GM21528 (cell line): Measurements from ENCODE around the gene RAMP2.
"Not testable (repeated sequence)": the region's sequence is repeated elsewhere in the genome, so short reads cannot be mapped to it uniquely, and the experiment has no call there.

Source experiments
- ATAC-seq: cut with Tn5 transposase; IDR thresholded peaks from one replicate; pipeline ENCODE4 v1.9.1; 2021; ENCODE audit warnings: mild to moderate bottlenecking, moderate library complexity; ENCODE audit not compliant: unreplicated experiment, low FRiP score

RAMP2 gene, protein sequence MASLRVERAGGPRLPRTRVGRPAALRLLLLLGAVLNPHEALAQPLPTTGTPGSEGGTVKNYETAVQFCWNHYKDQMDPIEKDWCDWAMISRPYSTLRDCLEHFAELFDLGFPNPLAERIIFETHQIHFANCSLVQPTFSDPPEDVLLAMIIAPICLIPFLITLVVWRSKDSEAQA

DNA sequence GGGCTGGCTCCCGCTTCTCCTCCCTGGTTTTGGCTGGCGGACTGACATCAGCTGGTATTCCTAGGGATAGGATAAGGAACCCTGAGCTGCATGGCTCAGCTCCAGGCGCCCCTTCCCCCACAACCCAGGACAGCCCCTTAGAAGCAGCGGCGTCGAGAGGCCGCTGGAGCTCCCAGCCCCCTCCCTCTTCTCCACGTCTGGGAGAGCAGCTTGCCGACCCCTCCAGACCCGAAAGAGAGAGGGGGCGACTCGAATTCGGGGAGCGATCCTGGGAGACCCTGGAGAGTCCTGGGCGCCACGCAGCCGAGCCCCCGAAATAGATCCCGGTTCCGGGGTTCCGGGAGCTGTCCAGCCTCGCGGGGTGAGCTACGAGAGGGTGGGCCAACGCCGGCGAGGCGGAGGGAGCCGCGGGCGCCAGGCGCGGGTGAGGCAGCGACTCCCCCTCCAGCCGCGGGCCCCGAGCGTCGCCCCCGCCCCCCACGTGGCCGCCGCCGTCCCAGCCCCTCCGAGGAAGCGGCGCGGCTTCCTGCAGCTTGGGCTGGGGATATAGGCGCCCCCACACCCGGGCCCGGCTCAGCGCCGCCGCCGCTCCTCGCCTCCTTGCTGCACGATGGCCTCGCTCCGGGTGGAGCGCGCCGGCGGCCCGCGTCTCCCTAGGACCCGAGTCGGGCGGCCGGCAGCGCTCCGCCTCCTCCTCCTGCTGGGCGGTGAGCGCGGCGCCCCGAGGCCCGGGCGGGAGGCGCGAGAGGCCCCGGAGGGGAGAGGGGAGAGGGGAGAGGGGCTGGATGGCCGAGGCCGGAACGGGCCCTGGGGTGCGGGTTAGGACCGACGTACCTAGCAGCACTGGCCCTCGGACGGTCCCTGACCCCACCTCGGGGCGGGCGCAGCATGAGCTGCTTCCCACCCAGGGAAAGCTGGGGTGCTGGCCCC is at the start of gene RAMP2:
TSS of gene RAMP2 (plus strand) at position 576 of the 930 bp plus-strand sequence. CDS start at position 611, 35 bp downstream.
- no peak for ATAC-seq

DNA sequence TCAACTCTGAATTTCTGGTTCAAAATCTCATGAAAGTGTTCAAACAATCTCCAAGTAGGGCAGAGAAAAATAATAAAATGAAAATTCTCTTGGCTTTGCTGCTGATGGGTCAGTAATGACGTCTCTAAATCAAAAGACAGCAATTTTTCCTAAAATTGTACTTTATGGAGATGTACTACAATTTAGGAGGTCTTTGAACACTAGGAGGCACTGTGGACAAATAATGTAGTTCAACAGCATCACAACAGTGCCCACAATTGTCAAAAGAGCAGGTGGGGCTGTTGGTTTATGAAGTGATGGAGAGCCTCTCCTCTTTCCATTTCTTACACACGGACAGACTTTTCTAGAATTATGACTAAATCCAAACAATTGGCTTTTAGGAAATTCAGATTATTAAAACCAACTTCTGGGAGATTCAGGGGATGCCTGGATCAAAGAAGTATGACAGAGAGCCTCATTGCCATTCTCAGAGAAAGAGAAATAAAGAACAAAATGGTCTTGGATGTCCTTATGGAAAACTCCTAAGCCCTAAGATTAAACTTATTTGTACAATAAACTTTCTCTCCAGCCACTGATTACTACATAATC is 39.9 kb upstream of the RAMP2 start:
- ATAC-seq: no peak

DNA sequence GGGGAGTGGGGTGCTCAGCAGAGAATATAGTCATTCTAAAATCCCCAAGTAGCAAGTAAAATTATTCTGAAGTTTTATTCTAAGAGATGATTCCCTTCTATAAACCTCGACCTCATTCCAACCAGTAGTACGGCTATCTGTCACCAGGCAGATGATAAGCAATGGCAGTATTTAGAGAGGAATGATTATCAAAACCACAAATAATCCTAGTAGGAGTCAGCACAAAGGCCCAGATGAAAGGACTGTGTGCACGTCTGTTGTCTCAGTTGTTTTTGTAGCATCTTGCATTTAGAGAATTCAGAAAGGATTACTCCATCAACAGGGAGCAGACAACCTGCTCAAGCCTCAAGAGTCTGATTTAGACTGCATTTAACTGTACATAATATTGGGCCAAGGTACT is 37.4 kb upstream of the RAMP2 start:
- ATAC-seq: no peak

DNA sequence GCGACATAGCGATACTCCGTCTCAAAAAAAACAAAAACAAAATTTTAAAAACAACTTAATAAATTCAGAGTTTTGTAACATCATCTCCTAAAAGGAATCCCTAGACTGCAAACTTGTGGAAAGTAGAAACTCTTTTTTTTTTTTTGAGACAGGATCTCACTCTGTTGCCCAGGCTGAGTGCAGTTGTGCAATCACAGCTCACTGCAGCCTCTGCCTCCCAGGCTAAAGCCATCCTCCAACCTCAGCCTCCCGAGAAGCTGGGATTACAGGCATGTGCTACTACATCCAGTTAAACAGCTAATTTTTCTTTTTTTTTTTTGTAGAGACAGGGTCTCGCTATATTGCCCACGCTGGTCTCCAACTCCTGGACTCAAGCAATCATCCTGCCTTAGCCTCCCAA is 35.9 kb upstream of the RAMP2 start:
- no peak for ATAC-seq

DNA sequence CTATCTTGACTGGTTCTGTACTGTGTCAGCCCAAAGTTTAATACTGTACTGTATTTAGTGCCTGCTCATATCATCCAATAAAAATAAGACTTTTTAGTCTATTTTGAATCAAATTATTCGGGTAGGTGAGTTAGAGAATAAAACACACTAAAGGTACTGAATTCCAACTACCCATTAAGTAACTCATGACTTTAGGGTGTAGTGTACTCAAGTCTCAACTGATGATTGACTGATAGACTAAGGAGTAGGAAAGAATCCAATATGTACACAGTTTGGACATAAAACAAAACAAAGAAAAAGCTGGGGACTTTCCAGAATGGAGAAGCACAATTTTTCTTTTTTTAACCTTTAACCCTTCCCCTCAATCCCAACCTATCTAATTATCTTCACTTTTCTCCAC is 20.3 kb upstream of the RAMP2 start:
- ATAC-seq: no peak

DNA sequence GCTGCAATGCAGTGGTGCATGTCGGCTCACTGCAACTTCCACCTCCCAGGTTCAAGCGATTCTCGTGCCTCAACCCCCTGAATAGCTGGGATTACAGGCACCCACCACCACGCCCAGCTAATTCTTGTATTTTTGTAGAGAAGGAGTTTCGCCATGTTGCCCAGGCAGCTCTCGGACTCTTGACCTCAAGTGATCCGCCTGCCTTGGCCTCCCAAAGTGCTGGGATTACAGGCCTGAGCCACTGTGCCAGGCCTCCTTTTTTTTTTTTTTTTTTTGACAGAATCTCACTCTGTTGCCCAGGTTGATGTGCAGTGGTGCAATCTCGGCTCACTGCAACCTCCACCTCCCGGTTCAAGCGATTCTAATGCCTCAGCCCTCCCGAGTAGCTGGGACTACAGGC is 18.1 kb upstream of the RAMP2 start:
- not testable (repeated sequence) for ATAC-seq

DNA sequence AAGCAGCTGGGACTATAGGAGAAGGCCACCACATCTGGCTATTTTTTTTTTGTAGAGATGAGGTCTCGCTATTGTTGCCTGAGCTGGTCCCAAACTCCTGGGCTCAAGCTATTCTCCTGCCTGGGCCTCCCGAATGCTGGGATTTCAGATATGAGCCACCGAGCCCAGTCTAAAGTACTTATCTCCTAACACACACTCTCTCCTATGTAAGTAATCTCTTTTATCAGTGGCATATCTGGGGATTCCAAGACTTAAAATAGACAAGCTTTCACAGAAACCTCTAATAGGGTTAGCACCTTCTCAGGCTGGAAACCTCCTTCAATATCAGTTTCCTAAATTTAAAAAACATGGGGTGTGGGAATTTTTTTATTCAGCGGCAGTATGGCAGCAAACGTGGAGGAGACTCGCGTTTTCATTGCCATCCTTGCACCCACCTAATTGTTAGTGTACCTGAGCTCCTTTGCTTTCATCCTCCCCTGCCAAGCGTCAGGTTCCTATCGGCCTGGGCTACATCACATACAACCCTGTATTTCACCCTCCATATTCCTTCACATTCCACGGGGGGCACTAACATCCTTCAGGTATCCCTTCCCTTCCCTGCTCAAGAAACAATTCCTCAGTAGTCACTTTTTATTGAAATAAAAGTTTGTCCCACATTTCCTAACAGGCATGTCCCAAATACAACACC is 17.3 kb upstream of the RAMP2 start:
- ATAC-seq: no peak

DNA sequence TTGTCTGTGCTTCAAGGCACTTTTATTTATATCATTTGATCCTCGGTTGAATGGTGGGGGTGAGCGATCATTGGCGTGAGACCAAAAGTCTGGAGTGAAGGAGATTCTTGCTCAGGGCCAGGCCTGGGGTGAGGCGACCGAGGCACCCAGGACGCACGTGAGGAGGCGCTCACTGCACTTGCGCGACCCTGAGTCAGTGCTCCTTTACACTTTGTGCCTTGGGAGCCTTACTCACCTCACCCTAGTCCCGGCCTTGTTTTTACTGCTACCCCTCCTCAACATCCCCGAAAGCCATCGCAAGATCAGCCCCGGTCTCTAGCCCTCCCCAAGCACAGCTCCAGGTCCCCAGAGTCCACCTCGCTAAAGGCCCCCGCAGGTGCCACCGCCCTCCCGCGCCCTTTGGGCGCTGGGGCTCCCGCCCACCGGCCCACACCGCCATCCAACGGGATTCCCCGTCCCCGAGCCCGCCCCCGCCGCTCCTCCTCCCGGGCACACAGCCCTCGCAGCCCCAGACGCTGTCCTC is 16.7 kb upstream of the RAMP2 start:
- peak; percentile 56 for ATAC-seq

DNA sequence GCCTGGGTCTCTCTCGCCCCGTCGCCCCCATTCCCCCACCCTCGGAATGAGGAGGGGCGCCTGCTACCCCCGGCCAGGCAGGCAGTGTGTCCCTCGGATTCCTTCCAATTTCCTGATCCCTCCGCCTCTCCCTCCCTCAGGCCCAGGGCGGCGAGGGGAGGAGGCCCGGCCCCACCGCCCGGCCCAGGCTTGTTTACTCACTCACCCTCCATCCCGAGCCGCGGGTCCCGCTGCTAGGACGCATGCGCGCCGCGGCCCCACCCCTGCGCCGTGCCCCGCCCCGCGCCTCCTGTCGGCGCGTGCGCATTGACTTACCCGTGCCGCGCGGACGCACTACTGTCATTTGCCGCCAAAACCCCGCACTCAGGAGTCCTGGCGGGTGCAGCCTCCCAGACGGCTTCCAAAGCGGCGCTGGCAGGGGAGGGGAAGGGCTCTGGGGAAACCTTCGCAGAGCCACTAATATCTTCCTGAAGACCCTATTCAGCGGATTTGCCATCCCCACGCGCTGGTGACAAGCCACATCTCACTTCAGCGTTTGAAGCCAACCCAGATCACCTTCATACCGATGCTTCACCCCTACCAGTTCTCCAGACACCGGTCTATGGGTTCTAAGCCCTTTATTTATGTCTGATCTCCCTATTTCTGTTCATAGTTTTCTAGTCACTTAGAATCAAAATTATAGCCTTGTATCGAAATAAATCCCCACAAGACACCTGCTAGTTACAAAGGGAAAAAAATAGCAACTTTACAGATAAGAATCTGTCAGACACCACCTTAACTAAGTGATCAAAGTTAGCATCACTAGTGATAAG is 16.0 kb upstream of the RAMP2 start, which contains the start of gene EZH1:
TSS of gene EZH1 (minus strand) at position 235 of the 812 bp plus-strand sequence. CDS start 16,099 bp downstream, outside the sequence.
- peak; percentile 72 for ATAC-seq

DNA sequence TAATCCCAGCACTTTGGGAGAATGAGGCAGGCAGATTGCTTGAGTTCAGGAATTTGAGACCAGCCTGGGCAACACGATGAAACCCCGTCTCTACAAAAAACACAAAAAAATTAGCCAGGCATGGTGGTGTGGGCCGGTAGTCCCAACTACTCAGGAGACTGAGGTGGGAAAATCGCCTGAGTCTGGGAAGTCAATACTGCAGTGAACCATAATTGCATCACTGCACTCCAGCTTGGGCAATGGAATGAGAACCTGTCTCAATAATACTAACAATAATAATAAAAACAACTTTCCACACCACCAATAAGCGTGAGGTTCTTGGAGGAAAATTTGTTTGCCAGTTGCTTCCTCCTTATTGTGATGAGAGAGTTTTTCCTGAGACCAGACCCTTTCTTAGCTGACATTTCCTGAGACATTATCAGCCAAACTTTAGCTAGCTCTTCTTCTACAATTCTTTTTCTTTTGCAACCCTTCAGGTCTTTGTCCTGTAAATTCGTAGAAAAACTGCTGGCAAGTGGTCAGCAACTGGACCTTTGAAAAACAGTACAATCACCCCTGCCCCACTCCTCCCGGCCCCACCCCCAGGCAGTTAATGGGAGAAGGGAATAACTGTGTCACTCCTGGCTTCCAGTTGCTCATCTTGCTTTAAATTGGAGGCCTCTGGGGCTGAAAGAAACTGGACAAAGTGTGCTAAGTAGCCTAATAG is 12.7 kb upstream of the RAMP2 start:
- no peak for ATAC-seq

DNA sequence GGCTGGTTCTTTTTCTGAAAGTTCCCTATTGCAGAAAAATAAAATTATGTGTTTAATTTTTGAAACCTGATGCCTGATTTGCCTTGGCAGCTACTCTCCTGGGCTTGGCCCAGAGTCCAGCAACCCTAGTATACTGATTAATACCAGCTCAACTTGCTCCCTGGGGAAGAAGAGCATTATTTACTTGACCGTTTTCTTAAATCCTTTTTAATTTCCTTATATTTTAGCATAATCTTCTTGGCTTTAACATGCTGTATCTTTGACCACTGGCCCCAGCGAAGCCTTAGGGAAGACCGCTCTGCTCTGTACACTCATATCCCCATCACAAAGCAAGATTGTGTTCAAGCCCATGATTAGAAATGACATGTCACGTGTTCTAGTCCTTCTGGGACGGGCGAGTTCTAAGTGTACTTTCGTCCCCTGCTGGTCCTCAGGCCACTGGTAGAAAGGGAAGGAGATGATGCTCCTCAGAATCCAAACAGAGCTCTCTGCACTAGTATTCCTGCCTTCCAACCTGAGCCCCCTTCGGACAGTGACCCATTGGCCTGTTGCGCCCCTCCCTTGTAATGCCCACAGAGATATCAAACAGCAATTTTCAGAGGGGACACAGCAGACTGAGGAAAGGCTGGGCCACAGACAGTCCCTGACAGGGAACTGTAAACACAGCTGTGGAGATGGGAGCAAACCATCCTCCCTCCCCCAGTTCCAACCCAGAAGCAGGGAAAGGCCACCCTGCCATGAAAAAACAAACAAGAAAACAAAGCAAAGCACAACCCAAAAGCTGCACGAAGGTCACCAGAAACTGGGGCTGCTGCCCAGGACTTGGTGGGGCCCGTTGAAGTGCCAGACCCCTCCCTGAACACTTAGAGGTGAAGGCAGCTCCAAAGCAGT is 11.9 kb upstream of the RAMP2 start:
- ATAC-seq: no peak

DNA sequence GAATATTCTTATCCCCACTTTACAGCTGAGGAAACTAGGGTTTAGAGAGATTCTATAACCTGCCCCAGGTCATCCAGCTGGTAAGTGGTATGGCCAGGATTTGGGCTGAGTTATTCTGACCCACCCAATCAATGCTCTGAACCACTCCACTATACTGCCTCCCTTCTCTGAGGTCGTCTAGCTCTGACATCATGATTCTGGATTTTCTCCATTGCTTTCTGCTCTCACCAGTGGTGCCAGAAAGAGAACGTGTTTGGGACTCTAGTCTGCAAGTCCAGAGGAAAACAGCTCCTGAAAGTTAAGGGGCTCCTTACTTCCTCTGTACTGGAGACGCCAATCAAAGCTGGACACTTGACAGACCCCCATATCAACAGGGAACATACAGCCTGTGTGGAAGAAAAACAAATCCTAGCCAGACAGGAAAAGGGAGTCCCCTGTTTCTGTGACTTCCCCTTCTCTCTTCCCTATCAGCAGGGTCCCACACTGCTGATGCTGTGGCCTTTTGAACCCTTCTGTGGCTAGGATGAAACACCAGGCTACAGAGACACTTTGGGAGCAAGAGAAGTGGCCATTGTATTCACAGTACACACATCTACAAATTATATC is 10.2 kb upstream of the RAMP2 start:
- ATAC-seq: no peak

DNA sequence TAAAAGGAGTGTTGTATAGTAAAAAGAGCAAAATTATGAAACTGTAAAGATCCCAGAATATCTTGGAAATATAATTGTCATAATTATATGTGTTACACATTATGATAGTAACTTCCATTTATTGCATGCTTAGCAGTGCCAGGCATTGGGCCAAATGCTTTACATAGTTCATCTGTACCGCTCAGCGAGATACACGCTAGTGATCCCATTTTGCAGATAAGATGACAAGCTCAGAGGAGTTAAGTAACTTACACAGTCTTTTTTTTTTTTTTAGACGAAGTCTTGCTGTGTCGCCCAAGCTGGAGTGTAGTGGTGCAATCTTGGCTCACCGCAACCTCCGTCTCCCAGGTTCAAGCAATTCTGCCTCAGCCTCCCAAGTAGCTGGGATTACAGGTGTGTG is 9.4 kb upstream of the RAMP2 start:
- no peak for ATAC-seq

DNA sequence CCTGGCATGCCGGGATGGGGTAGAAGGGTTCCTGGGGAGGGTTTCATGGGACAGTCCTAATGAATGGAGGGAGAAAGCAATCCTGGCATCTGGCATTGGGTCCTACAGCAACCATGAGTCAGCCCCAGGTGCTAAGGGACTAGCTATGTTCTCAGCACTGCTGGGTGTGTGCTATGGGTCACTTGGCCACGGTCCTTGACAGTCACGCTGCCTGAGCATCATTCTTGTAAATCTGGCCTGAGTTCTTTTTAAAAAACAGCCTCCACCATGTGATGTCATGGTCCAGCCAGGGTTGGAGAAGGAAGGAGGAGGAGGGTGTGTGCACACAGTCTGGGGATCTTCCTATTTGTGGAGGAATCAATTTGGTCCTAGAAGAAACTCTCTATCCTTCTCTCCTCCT is 6.2 kb upstream of the RAMP2 start:
- no peak for ATAC-seq

DNA sequence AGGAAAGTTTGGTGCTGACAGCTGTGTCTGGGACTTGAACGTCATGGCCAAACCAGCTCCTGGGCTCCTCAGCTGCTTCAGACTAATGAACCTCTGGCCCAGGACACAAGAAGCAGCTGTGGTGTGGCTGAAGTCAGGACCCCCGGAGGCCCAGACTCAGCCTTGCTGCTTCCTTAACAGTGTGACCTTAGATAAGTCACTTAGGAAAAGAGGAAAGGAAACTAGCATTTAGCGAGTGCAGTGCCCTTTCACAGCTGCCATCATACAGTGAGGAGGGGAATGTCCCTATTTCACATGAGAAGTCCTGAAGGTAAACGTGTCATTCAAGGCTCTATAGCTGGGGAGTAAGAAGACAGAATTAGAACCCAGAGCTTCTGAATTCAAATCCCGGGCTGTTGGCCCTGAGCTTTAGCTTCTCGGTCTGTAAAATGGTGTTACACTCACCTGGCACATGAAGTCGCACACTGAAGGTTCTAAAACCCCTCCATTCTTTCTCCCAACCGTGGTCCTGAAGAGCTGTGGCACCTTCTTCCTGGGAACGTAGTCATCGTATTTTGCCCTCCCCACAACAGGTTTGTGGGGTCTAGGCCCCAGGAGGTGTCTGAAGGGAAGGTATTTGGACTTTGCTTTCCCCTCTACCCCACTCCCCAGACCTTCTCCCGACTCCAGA is 910 bp upstream of the RAMP2 start:
- no peak for ATAC-seq

DNA sequence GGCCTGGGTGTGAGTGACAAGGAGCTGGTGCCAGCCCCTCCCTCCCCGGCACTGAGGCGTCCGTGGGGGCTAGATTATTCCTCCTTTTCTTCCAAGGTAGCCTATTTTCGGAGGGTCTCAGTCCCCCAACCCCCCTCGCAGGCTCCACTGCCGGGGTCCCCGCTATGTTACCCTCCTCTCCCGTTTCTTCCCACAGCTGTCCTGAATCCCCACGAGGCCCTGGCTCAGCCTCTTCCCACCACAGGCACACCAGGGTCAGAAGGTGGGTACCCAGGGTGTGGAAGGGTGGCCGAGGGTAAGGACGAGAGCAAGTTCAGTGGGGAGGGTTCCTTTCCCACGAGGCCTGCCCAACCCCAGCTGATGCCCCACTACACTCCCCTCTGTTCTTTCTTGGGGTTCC is 611 bp downstream of the RAMP2 start:
- ATAC-seq: no peak

DNA sequence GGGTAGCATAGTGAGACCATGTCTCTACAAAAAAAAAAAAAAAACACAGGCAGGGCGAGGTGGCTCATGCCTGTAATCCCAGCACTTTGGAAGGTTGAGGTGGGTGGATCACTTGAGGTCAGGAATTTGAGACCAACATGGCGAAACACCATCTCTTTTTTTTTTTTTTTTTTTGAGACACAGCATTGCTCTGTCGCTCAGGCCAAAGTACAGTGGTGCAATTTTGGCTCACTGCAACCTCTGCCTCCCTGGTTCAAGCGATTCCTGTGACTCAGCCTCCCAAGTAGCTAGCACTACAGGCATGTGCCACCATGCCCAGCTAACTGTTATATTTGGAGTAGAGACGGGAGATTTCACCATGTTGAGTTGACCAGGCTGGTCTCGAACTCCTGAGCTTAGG is 5.1 kb downstream of the RAMP2 start:
- no peak for ATAC-seq
